ENCODE results near the gene ZBTB42. TPM values are rescaled to one million over a fixed set of nuclear protein-coding genes. Genes with fewer than 3 reads are reported as not detected.
A peak's percentile ranks its signal among the peaks of the same experiment; 100 is the strongest.

Gene ZBTB42
- total RNA-seq (2014; rRNA removed; shearing (Covaris generic)) = 1.4 and 6.7 TPM in 2 replicates

DNA sequence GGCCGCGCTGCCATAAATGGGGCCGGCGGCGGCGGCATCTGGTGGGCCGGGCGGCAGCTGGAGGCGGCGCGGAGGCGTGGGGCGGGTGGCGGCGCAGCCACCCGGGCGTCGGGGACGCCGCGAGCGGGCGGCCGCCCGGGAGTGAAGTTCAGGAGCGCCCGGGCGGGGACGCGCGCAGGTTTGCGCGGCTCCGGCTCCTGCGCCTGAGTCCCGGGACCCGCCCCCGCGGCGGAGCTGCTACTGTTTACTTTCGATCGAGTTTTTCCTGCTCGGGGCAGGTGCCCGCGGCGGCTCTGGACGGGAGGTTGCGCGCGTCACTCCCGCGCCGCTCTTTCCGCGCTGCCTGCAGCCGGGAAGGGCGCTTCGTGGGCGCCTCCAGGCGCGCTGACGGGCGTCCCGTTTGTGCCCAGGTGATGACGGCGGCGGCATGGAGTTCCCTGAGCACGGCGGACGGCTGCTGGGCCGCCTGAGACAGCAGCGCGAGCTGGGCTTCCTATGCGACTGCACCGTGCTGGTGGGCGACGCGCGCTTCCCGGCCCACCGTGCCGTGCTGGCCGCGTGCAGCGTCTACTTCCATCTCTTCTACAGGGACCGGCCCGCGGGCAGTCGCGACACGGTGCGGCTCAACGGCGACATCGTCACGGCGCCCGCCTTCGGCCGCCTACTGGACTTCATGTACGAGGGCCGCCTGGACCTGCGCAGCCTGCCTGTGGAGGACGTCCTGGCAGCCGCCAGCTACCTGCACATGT, at the start of gene ZBTB42:
TSS of gene ZBTB42 (plus strand) at position 331 of the 749 bp plus-strand sequence. CDS start at position 428, 97 bp downstream.
- Histone ChIP-seq H3K9me3 (replicated peaks) (no peaks in the 10 kb centered on the region), H3K4me1 (replicated peaks) (peaks cover 27% of the 10 kb centered on the region), H3K36me3 (no peaks in the 10 kb centered on the region; the same call in 1 of the 2 replicates), H3K4me3 (peak within 1 kb of the TSS; percentile 64), H3K27ac (no peak within 1 kb of the TSS), H3K27me3 (replicated peaks) (no peaks in the 10 kb centered on the region)
- peak in 1 of 2 experiments; percentile 30 for DNase-seq (ENCODE audit: low read depth in 1 of 2, low spot score in 2 of 2)

DNA sequence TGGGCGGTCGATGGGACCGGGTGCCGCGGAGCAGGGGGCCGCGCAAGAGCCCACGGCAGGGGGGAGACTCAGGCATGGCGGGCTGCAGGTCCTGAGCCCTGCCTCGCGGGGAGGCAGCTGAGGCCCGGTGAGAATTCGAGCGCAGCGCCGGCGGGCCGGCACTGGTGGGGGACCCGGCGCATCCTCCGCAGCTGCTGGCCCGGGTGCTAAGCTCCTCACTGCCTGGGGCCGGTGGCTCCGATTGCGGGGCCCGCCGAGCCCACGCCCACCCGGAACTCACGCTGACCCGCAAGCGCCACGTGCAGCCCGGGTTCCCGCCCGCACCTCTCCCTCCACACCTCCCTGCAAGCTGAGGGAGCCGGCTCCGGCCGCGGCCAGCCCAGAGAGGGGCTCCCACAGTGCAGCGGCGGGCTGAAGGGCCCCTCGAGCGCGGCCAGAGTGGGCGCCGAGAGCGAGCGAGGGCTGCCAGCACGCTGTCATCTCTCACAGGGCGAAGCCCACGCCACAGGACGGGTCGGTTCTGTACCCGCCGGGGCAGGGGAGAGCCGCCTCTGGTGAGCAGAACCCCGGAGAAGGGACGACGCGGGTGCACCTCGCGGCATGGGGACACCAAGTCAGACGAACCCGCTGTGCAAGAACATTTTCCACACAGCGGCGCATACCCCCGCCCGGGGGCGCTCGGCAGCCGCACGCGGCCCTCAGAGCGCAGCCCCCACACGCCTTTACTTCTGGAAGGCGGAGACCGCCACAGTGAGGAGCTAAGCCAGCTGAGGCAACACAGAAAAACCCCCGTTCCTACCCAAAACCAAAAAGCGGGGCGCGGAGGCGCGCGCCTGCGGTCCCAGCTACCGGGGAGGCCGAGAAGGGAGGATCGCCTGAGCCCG, 49.1 kb upstream of the ZBTB42 start:
- H3K4me3 ChIP-seq = peak overlapping the region; percentile 88
- no peaks in the 10 kb centered on the region for H3K27me3 ChIP-seq (replicated peaks)
- H3K27ac ChIP-seq = peak overlapping the region; percentile 60
- H3K9me3 ChIP-seq (replicated peaks) = peaks cover 5% of the 10 kb centered on the region
- no peak for DNase-seq (ENCODE audit: low read depth in 1 of 2, low spot score in 2 of 2)
- H3K4me1 ChIP-seq (replicated peaks) = peaks cover 14% of the 10 kb centered on the region
- H3K36me3 ChIP-seq = peaks cover 35% of the 10 kb centered on the region

DNA sequence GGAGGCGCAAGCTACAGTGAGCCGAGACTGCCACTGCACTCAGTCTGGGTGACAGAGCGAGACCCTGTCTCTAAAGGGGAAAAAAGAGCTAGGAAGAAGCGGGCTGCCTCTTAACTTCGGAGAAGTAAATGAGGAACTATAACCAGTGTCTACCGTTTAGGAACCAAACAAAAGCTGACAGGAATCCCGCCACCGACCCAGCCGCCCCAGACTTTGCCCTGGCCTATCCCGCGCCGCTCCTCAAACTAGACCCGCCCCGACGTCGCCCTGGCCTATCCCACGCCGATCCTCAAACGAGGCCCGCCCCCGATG, 48.5 kb upstream of the ZBTB42 start:
- H3K27ac ChIP-seq = peak overlapping the region; percentile 60
- DNase-seq (ENCODE audit: low read depth in 1 of 2, low spot score in 2 of 2) = no peak
- H3K36me3 ChIP-seq = peaks cover 41% of the 10 kb centered on the region
- H3K4me1 ChIP-seq (replicated peaks) = peaks cover 14% of the 10 kb centered on the region
- H3K27me3 ChIP-seq (replicated peaks) = no peaks in the 10 kb centered on the region
- peak overlapping the region; percentile 88 for H3K4me3 ChIP-seq
- peaks cover 5% of the 10 kb centered on the region for H3K9me3 ChIP-seq (replicated peaks)

DNA sequence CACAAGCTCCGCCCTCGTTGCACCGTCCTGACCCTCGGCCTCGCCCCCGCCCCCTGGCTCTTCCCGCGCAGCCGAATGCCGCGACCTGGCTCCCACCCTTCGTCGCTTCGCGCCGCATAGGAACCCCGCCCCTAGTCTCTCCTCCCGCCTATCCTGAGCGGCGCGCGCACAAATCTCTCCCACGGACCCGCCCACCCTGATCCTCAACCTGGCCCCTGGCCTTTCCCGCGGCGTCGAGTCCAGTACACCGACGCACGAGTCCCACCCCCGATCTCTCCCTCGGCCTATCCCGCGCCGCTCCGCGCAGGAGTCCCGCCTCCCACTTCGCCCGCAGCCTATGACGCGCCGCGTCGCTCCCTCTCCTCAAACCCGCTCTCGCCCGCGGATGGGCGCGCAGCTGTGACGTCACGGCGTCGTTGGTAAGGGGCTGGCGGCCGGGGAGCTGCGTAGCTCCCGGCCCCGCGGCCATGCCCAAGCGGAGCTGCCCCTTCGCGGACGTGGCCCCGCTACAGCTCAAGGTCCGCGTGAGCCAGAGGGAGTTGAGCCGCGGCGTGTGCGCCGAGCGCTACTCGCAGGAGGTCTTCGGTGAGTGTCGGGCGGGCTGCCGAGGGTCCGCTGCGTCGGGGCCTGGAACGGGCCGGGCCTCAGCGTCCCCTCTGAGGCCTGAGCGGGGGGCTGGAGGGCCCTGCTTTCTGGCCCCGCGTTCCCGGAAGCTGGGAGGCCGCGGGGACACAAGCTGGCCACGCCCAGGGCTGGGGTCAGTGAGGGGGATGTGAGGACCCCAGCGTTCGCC, 48.0 kb upstream of the ZBTB42 start, which contains the start of gene SIVA1:
TSS of gene SIVA1 (plus strand) at position 413 of the 793 bp plus-strand sequence. CDS start at position 468, 55 bp downstream.
- peak; percentile 99 for DNase-seq (ENCODE audit: low read depth in 1 of 2, low spot score in 2 of 2)
- Histone ChIP-seq H3K9me3 (replicated peaks) (peaks cover 5% of the 10 kb centered on the region), H3K4me3 (peak within 1 kb of the TSS; percentile 88), H3K27me3 (replicated peaks) (no peaks in the 10 kb centered on the region), H3K4me1 (replicated peaks) (peaks cover 14% of the 10 kb centered on the region), H3K36me3 (peaks cover 46% of the 10 kb centered on the region), H3K27ac (peak within 1 kb of the TSS; percentile 67)

DNA sequence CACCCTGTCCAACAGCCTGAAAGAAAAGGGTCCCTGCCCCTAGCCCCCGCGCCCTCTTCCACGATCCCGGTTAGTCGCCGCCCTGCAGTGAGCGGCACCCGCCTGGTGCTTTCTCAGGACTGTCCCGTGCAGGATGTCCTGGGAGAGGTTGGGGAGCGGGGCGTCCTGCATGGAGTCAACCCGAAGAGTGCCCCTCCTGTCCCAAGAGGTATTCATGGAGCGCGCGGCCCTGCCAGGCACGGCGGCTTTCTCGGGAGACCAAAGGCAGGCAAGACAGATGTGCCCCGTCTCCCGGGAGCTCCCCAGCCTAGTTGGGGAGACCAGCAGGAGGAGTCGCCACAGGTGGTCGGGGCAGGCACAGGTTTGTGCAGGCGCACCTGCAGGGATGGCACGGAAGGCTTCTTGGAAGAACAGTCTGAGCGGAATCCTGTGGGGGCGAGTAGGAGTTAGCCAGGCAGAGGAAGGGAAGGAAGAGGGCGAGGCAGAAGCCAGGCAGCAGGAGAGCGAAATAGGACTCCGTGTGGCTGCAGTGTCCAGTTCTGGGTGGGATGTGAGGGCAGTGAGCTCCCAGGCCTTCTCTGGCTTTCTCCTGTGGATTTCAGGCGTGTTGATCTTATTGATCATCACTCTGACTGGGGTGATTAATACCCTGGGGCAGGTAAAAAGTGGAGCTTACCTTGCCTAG, 47.2 kb upstream of the ZBTB42 start:
- peaks cover 14% of the 10 kb centered on the region for H3K4me1 ChIP-seq (replicated peaks)
- no peak for DNase-seq (ENCODE audit: low read depth in 1 of 2, low spot score in 2 of 2)
- H3K36me3 ChIP-seq = peaks cover 52% of the 10 kb centered on the region
- peaks cover 5% of the 10 kb centered on the region for H3K9me3 ChIP-seq (replicated peaks)
- H3K27ac ChIP-seq = peak overlapping the region; percentile 67
- H3K27me3 ChIP-seq (replicated peaks) = no peaks in the 10 kb centered on the region
- H3K4me3 ChIP-seq = peak overlapping the region; percentile 88

DNA sequence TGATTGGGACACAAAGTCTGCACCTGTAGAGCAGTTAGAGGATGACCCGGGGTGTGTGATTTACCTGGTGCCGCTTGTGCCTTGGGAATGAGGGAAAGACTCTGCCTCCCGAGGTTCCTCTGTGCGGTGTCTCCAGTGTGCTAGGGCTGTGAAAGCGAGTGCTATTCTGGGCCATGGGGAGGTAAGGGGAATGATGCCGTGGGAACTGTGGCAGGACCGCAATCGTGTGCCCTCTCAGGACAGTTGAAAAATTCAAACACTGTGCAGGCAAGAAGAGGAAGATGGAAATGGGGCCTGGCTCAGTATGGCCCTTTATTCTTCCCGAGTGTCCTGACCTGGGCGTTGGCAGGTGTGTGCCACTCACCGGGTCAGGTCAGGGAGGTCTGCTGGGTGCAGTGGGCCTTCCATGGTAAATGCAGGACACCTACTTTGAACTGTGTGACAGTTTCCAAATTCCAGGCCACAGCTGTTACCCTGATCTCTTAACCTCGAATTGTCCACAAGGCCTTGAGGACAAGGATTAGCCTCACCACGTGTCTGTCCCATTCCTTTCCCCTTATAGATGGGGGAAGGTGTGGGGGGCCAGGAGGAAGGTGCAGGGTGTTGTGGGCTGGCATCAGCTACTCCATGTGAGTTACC, 46.6 kb upstream of the ZBTB42 start:
- Histone ChIP-seq H3K27me3 (replicated peaks) (no peaks in the 10 kb centered on the region), H3K27ac (no peak overlapping the region)

DNA sequence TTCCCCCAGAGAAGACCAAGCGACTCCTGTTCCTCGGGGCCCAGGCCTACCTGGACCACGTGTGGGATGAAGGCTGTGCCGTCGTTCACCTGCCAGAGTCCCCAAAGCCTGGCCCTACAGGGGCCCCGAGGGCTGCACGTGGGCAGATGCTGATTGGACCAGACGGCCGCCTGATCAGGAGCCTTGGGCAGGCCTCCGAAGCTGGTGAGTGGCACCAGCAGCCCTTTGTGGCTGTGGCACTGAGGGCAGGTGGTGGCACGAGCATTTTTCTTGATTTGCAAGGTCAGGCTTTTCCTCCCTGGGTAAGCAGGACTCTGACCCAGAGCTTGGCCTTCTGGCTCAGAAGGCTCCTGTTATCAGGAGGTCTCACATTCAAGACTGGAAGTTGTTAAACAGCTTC, 45.3 kb upstream of the ZBTB42 start:
- no peak for DNase-seq (ENCODE audit: low read depth in 1 of 2, low spot score in 2 of 2)
- Histone ChIP-seq H3K27me3 (replicated peaks) (no peaks in the 10 kb centered on the region), H3K4me3 (no peak overlapping the region), H3K4me1 (replicated peaks) (peaks cover 14% of the 10 kb centered on the region), H3K36me3 (peaks cover 65% of the 10 kb centered on the region), H3K27ac (no peak overlapping the region), H3K9me3 (replicated peaks) (peaks cover 5% of the 10 kb centered on the region)

More for the DNA sequence above, 46.6 kb upstream of the ZBTB42 start:
- H3K36me3 ChIP-seq = peaks cover 59% of the 10 kb centered on the region
- H3K4me1 ChIP-seq (replicated peaks) = peaks cover 14% of the 10 kb centered on the region
- H3K9me3 ChIP-seq (replicated peaks) = peaks cover 5% of the 10 kb centered on the region
- DNase-seq (ENCODE audit: low read depth in 1 of 2, low spot score in 2 of 2) = no peak
- H3K4me3 ChIP-seq = peak overlapping the region; percentile 88

DNA sequence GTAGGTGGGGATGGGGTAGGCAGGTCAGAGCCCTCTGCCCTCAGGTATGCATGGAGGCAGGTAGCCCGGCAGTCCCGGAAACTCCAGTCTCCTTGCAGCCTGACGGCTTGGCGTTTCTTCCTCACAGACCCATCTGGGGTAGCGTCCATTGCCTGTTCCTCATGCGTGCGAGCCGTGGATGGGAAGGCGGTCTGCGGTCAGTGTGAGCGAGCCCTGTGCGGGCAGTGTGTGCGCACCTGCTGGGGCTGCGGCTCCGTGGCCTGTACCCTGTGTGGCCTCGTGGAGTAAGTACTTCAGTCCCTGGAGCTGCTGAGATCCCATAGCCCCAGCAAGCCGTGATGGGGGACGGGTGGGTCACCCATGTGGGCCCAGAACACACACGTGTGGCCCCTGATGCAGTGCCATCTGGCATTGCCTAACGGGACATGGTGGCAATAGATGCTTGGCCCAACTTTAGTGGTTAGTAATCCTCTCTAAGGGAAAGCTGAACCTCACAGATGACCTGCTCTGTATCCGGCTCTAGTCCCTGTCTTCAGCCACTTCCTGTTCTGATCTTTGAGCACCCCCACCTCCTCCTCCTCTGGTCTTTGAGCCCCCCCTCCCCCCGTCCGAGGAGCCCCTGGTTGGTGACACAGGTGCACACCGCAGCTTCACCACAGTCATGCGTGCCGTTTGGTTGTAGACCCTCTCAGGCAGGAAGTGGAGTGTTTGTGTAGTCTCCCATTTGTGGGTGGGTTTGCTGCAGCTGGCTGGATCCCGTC, 44.2 kb upstream of the ZBTB42 start:
- H3K27me3 ChIP-seq (replicated peaks) = no peaks in the 10 kb centered on the region
- no peak overlapping the region for H3K4me3 ChIP-seq
- H3K36me3 ChIP-seq = peaks cover 69% of the 10 kb centered on the region
- H3K9me3 ChIP-seq (replicated peaks) = peaks cover 5% of the 10 kb centered on the region
- DNase-seq (ENCODE audit: low read depth in 1 of 2, low spot score in 2 of 2) = no peak
- peaks cover 14% of the 10 kb centered on the region for H3K4me1 ChIP-seq (replicated peaks)
- H3K27ac ChIP-seq = no peak overlapping the region

DNA sequence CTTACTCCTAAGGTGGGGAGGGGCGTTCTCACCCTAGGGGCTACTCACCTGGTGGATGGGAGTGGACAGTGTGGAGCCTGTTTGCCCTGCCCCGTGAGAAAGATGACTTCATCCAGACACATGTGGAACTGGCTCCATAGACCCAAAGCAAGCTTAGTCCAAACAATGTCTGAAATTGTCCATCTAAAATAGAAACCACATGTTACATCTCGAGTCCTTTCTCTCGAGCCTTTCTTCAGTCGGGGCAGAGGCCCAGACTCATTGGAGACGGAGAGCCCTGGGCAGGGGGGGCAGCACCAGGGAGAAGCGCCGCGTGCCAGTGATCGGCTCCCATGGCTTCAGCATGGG, 43.7 kb upstream of the ZBTB42 start:
- H3K9me3 ChIP-seq (replicated peaks) = peaks cover under 1% of the 10 kb centered on the region
- peaks cover 74% of the 10 kb centered on the region for H3K36me3 ChIP-seq
- no peak overlapping the region for H3K27ac ChIP-seq
- H3K4me3 ChIP-seq = no peak overlapping the region
- DNase-seq (ENCODE audit: low read depth in 1 of 2, low spot score in 2 of 2) = no peak
- peaks cover 9% of the 10 kb centered on the region for H3K4me1 ChIP-seq (replicated peaks)
- H3K27me3 ChIP-seq (replicated peaks) = no peaks in the 10 kb centered on the region

DNA sequence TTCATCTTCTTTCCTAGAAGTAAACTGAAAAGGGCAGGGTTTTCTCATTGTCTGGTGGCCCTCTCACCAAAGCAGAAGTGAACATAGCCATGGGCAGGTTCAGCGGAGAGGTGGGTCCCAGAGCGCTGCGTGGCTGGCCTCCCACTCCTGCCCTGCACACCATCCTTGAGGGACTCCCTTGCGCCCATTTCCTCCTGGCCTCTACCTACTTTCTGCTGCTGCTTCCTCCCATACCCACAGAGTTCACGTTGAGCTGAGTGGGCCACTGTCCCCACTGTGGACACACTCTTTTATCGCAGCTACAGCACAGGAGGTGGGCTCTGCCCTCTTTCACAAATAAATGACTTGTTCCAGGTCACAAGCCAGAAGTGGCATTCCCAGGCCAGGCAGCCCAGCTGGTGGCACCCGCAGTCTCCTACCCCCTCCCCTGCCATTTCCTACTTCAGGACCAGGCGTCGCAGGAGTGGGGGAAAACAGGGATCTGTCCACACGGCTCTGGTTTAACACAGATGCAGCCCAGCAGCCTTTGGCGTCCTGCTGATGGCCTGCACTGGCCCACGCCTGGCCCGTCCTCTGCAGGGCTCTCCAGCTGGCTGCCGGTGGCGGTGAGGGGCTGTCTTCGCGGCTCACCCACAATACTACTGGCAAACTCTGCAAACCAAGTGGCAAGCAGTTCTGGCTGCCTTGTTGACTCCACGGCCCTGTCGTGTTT, 43.1 kb upstream of the ZBTB42 start:
- peaks cover 78% of the 10 kb centered on the region for H3K36me3 ChIP-seq
- H3K27me3 ChIP-seq (replicated peaks) = no peaks in the 10 kb centered on the region
- no peak for DNase-seq (ENCODE audit: low read depth in 1 of 2, low spot score in 2 of 2)
- H3K9me3 ChIP-seq (replicated peaks) = no peaks in the 10 kb centered on the region
- H3K27ac ChIP-seq = no peak overlapping the region
- H3K4me3 ChIP-seq = no peak overlapping the region
- peaks cover 7% of the 10 kb centered on the region for H3K4me1 ChIP-seq (replicated peaks)

DNA sequence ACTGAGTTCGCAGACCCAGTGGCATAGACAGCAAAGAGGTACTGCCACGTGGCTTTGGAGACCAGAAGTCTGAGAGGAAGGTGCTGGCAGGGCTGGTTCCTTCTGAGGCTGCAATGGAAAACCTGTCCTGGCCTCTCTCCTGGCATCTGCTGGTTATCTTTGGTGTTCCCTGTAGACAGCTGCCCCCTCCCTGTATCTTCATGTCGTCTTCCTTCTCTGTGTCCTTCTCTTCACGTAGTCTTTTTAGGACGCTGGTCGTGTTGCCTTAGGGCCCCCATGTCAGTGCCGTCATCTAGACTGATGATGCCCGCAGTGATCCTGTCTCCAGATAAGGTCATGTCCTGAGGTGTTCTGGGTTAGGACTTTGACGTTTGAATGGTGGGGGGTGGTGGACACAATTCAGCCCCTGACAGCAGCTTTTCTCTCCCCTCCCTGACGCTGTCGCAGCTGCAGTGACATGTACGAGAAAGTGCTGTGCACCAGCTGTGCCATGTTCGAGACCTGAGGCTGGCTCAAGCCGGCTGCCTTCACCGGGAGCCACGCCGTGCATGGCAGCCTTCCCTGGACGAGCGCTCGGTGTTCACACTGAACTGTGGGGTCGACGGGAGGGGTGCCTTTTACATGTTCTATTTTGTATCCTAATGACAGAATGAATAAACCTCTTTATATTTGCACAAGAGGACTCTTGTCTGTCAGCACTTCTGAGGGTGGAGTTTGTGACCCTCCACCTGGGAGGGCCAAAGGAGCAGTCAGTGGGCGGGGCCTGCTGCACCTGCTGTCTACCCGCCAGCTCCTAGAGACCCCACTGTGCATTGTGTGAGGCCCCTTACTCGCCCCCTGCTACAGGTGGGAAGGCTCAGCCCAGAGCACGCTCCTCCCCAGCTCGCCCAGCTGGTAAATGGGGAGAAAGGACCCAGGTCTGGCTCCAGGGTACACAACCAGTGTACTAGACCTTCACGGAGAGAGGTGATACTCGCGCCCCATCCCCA, 41.6 kb upstream of the ZBTB42 start:
- H3K4me3 ChIP-seq = no peak overlapping the region
- H3K9me3 ChIP-seq (replicated peaks) = no peaks in the 10 kb centered on the region
- H3K36me3 ChIP-seq = peaks cover 68% of the 10 kb centered on the region
- H3K4me1 ChIP-seq (replicated peaks) = peaks cover 3% of the 10 kb centered on the region
- no peak overlapping the region for H3K27ac ChIP-seq
- DNase-seq (ENCODE audit: low read depth in 1 of 2, low spot score in 2 of 2) = no peak
- no peaks in the 10 kb centered on the region for H3K27me3 ChIP-seq (replicated peaks)
